Measurements from ENCODE around the gene ADAM12. TPM values are rescaled to one million over a fixed set of nuclear protein-coding genes. Genes with fewer than 3 reads are reported as not detected.

The ADAM12 gene
- total and polyA plus RNA-seq, 2 of the 13 experiments (the other 11 are each of a cell fraction or from before 2014, with no cell fraction given) = not detected

DNA sequence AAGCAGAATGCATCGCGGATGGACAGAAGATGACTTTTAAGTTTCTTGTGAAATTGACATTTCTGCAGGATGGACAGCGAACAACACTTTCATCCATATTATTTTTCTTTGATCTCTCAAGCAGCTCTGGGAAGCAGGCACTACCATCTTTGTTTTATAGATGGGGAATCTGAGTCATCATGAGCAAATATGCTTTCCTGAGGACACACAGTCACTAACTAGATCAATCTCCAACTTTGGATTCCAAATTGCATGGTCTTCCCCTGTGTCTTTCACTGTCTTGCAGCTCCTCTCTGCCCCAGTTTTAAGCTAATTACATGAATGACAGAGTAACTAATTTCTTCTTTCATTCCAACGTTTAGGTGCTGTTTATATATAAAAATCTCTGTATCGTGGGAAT lies 201.5 kb downstream of the ADAM12 start (continued):
- TF ChIP-seq, protein P1, sequence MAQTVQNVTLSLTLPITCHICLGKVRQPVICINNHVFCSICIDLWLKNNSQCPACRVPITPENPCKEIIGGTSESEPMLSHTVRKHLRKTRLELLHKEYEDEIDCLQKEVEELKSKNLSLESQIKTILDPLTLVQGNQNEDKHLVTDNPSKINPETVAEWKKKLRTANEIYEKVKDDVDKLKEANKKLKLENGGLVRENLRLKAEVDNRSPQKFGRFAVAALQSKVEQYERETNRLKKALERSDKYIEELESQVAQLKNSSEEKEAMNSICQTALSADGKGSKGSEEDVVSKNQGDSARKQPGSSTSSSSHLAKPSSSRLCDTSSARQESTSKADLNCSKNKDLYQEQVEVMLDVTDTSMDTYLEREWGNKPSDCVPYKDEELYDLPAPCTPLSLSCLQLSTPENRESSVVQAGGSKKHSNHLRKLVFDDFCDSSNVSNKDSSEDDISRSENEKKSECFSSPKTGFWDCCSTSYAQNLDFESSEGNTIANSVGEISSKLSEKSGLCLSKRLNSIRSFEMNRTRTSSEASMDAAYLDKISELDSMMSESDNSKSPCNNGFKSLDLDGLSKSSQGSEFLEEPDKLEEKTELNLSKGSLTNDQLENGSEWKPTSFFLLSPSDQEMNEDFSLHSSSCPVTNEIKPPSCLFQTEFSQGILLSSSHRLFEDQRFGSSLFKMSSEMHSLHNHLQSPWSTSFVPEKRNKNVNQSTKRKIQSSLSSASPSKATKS (CRISPR knock-in tag; IDR thresholded peaks at IDR 0.05) = no peak
- TF ChIP-seq ZNF614 (CRISPR knock-in tag; IDR thresholded peaks at IDR 0.05; ENCODE audit: borderline replicate concordance) = no peak

DNA sequence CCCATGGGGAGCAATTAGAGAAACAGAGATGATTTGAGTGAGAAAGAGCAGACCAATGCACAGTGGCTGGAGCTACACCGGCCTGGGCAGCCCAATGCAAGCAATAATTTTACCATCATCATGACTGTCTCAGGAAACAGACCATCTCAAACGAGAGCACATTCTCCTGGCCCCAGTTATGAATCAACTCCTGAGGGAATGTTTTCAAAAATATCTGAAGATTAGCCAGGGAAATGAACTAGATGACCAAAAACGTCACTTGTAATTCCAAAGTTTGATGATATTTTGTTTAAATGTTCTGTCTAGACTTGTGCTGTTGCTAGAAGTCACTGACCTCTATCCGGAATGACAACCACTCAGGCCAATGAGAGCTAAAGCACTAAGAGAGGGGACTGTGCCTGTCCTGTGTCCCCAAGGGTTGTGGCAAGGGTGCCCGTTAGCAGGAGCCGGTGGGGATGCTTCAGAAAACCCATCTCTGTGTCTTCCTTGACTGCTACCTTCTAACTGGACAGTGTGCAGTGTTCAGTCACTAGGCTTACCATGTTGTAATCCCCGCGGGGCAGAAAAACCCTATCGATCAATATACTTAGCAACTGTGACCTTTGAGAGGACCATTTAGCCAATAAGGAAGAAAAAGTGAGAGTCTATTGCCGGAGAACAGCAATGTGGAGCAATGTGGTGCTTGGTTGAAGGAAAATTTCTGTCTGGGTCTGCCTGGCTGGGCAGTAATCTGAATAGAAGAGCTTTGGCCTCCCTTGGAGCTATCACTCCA lies 202.4 kb downstream of the ADAM12 start:
- no peaks in the 10 kb centered on the region for H3K9me3 ChIP-seq (ENCODE audit: low read length)
- ChIA-PET POLR2A (no interaction called here), CTCF (ENCODE audit: low intra/inter-chr PET ratio, low total read pairs) (no interaction called here)
- no peaks in the 10 kb centered on the region for H3K79me2 ChIP-seq (ENCODE audit: insufficient read depth, low read length)
- H2AFZ ChIP-seq (ENCODE audit: low read length) = no peak overlapping the region
- DNase-seq (ENCODE audit: low spot score) (no peak), FAIRE-seq (no peak), ATAC-seq (peak; percentile 40; the same call in 2 of the 3 replicates)
- H3K4me3 ChIP-seq (replicated peaks in 1 of 3; ENCODE audit: insufficient read depth in 1 of 3, low read depth in 2 of 3, low read length in 3 of 3) = no peak overlapping the region
- in situ Hi-C loops (cut with HindIII; ENCODE audit: extremely low pct_ligation_motif_present, low pct_unique_long_range_greater_than_20kb) (no loop called here), intact Hi-C loops (cut with micrococcal nuclease; ENCODE audit: unreplicated experiment) (no loop called here)
- BruUV-seq (replicated peaks) = no TSS peak
- H4K20me1 ChIP-seq (ENCODE audit: insufficient read depth, low read length) = no peaks in the 10 kb centered on the region
- TF ChIP-seq DRAP1 (CRISPR knock-in tag; IDR thresholded peaks at IDR 0.05) = no peak
- peak; percentile 77 for TF ChIP-seq RFX5 (IDR thresholded peaks at IDR 0.05; ENCODE audit: low read depth, low read length)
- no peaks in the 10 kb centered on the region for H3K4me1 ChIP-seq (ENCODE audit: insufficient read depth, low read length)
- no peaks in the 10 kb centered on the region for H3K36me3 ChIP-seq (replicated peaks in 1 of 2; ENCODE audit: control insufficient read depth in 1 of 2, insufficient read depth in 2 of 2, low read length in 2 of 2)
- H3K27ac ChIP-seq (ENCODE audit: extremely low read length, insufficient read depth, low read length) = no peak overlapping the region
- no peak overlapping the region for H3K9ac ChIP-seq (ENCODE audit: insufficient read depth, low read depth, low read length)
- WGBS (ENCODE audit: low lambda C conversion rate) = 7% methylated on average over 9 of the region's 10 CpGs
- no peak overlapping the region for H3K4me2 ChIP-seq (ENCODE audit: low read depth, low read length)
- peaks cover 2 to 22% of the 10 kb centered on the region in 2 experiments; a peak in 4 of 5 replicates for H3K27me3 ChIP-seq (ENCODE audit: control insufficient read depth in 1 of 2, insufficient read depth in 2 of 2, low read length in 2 of 2)
